ENCODE data around the gene LCE4A. TPM values are rescaled to one million over a fixed set of nuclear protein-coding genes. Genes with fewer than 3 reads are reported as not detected.
"Not testable (repeated sequence)": the region's sequence is repeated elsewhere in the genome, so short reads cannot be mapped to it uniquely, and the experiment has no call there.

The LCE4A gene, protein sequence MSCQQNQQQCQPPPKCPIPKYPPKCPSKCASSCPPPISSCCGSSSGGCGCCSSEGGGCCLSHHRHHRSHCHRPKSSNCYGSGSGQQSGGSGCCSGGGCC
- total RNA-seq: not detected

DNA sequence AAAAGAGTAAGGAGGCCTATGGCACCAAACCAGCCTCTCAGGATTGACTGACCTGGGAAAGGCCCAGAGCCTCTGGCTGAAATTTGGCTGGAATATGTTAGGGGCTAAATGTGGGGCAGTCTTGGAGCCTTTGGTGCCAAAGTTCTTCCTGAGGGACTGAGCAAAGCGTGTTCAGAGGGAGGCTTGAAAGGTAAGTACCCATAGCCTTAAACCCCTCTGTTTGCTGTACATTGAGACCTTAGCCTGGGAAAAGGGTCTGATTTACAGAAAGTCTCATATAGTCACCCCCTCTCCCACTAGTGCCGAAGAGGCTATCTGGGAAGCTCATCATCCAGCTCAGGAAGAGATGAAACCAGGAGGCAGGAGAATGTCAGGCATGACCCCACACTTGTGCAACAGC is at the start of gene LCE4A:
Gene LCE4A, plus strand, starts transcription at position 301 of the 400 bp plus-strand sequence. CDS start 916 bp downstream, outside the sequence.
- H3K36me3 ChIP-seq: no peaks in the 10 kb centered on the region
- peaks cover 0 to 6% (median 5%) of the 10 kb centered on the region in 4 donors for H3K9me3 ChIP-seq
- H3K27ac ChIP-seq (replicated peaks in 1 of 4): no peak within 1 kb of the TSS
- H3K27me3 ChIP-seq: no peaks in the 10 kb centered on the region
- WGBS: 70% methylated on average over 1 of the region's 2 CpGs
- no peak within 1 kb of the TSS for H3K4me3 ChIP-seq
- DNase-seq (ENCODE audit: extremely low spot score): no peak
- intact Hi-C loops (cut with DNase I): no loop called here
- TF ChIP-seq, protein P1, sequence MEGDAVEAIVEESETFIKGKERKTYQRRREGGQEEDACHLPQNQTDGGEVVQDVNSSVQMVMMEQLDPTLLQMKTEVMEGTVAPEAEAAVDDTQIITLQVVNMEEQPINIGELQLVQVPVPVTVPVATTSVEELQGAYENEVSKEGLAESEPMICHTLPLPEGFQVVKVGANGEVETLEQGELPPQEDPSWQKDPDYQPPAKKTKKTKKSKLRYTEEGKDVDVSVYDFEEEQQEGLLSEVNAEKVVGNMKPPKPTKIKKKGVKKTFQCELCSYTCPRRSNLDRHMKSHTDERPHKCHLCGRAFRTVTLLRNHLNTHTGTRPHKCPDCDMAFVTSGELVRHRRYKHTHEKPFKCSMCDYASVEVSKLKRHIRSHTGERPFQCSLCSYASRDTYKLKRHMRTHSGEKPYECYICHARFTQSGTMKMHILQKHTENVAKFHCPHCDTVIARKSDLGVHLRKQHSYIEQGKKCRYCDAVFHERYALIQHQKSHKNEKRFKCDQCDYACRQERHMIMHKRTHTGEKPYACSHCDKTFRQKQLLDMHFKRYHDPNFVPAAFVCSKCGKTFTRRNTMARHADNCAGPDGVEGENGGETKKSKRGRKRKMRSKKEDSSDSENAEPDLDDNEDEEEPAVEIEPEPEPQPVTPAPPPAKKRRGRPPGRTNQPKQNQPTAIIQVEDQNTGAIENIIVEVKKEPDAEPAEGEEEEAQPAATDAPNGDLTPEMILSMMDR (IDR thresholded peaks at IDR 0.05): no peak
- no peak for TF ChIP-seq POLR2A (IDR thresholded peaks at IDR 0.05; ENCODE audit: low read depth)
- no peak for TF ChIP-seq EP300 (IDR thresholded peaks at IDR 0.05)
- H3K4me1 ChIP-seq: no peaks in the 10 kb centered on the region

DNA sequence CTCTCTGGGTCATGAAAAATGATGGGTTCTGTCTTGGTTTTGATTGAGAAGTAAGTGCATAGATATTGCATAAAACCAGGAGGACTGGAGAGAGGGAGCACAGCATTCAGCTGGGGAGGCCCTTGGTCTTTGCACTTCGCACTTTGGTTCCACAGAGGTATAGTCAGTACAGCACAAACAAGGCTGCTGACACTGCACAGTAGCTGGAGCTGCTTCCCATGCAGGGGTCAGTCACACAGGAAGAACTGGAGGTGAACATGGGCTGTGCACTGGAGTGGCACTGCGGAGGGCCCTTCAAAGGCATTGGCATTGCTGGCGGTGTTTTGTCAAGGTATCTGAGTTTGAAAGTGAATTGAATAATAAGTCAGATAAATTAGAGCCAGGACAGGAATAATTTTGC is 49.3 kb upstream of the LCE4A start:
- Histone ChIP-seq H3K27me3 (no peaks in the 10 kb centered on the region), H3K4me3 (no peak overlapping the region), H3K27ac (replicated peaks in 1 of 4) (no peak overlapping the region), H3K36me3 (no peaks in the 10 kb centered on the region), H3K9me3 (no peaks in the 10 kb centered on the region), H3K4me1 (no peaks in the 10 kb centered on the region)
- 92% methylated on average over 3 of the region's 3 CpGs for WGBS
- intact Hi-C loops (cut with DNase I): loop anchor here (5.0 kb wide), 1 partner anchor 564 kb away; no protein-coding TSS in a partner anchor
- TF ChIP-seq POLR2A (IDR thresholded peaks at IDR 0.05; ENCODE audit: low read depth) (no peak), EP300 (IDR thresholded peaks at IDR 0.05) (no peak), POLR2AphosphoS5 (IDR thresholded peaks at IDR 0.05) (no peak)
- DNase-seq (ENCODE audit: extremely low spot score): no peak

DNA sequence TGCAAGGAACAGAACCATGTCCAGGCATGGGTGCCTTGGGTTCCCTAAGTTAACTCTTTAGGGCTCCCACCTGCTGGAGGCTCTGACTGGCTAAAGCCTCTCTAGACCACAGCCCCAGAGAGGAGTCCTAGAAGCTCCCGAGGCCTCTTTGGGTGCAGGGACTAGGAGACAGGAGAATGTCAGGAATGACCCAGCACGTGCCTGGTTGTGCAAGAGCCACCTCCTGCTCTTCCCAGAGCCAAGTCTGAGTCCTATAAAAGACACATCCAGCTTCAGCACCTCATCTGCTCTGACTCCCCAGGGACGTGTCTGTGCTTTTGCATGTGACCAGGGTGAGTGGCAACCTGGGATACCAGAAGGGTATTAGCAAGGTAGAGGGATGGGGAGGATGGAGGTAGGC is 44.9 kb upstream of the LCE4A start, which contains the start of gene LCE2D:
Gene LCE2D, plus strand, starts transcription at position 283 of the 400 bp plus-strand sequence. CDS start 726 bp downstream, outside the sequence.
- H3K27me3 ChIP-seq: no peaks in the 10 kb centered on the region
- 55% methylated on average over 1 of the region's 3 CpGs for WGBS
- no peaks in the 10 kb centered on the region for H3K9me3 ChIP-seq
- peak; percentile 78 for DNase-seq (ENCODE audit: extremely low spot score)
- intact Hi-C loops (cut with DNase I): no loop called here
- no peaks in the 10 kb centered on the region for H3K4me1 ChIP-seq
- no peak within 1 kb of the TSS for H3K4me3 ChIP-seq
- H3K27ac ChIP-seq (replicated peaks in 1 of 4): no peak within 1 kb of the TSS
- H3K36me3 ChIP-seq: no peaks in the 10 kb centered on the region
- TF ChIP-seq EP300 (IDR thresholded peaks at IDR 0.05) (no peak), POLR2AphosphoS5 (IDR thresholded peaks at IDR 0.05) (no peak), POLR2A (IDR thresholded peaks at IDR 0.05; ENCODE audit: low read depth) (no peak)
- TF ChIP-seq, protein P1 (IDR thresholded peaks at IDR 0.05): no peak

DNA sequence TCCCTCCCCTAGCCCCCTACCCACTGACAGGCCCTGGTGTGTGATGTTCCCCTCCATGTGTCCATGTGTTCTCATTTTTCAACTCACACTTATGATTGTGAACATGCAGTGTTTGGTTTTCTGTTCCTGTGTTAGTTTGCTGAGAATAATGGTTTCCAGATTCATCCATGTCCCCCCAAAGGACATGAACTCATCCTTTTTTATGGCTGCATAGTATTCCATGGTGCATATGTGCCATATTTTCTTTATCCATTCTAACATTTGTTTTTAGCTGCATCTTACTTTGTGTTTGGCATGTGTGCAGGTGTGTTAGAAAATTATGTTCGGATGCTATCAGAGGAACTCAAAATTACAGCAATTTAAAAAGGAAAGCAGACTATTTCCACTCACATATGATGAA is 41.8 kb upstream of the LCE4A start:
- WGBS: 71% methylated on average over 1 of the region's 1 CpG

DNA sequence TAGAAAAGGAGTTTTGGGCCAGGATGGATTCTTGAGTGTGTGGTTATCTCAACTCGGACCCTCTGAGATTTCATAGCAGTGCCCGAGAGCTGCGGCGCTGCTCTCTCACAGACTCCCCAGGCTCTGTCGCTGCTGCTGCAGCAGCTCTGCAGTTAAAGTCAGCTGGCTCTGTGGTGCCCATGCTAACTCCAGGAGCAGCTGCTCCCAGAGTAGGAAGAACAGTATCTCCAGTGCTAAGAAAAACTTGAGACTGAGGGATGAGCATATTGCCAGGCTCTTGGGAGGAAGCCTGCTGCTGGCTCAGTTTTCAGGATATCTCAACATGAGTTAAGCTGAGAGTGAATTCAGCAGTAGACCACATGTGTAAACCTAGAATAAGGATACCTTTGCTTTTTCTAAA is 40.3 kb upstream of the LCE4A start:
- DNase-seq (ENCODE audit: extremely low spot score): peak; percentile 26
- intact Hi-C loops (cut with DNase I): no loop called here
- no peaks in the 10 kb centered on the region for H3K36me3 ChIP-seq
- no peaks in the 10 kb centered on the region for H3K27me3 ChIP-seq
- H3K4me3 ChIP-seq: no peak overlapping the region
- WGBS: 94% methylated on average over 4 of the region's 5 CpGs
- H3K4me1 ChIP-seq: no peaks in the 10 kb centered on the region
- TF ChIP-seq EP300 (IDR thresholded peaks at IDR 0.05): no peak
- no peak for TF ChIP-seq POLR2AphosphoS5 (IDR thresholded peaks at IDR 0.05)
- TF ChIP-seq, protein P1 (IDR thresholded peaks at IDR 0.05): no peak
- no peak for TF ChIP-seq POLR2A (IDR thresholded peaks at IDR 0.05; ENCODE audit: low read depth)
- H3K9me3 ChIP-seq: no peaks in the 10 kb centered on the region
- no peak overlapping the region for H3K27ac ChIP-seq (replicated peaks in 1 of 4)

More for the DNA sequence above, 41.8 kb upstream of the LCE4A start:
- H3K27ac ChIP-seq (replicated peaks in 1 of 4); H3K4me1 ChIP-seq; H3K27me3 ChIP-seq; H3K4me3 ChIP-seq; intact Hi-C loops (cut with DNase I); H3K36me3 ChIP-seq; DNase-seq (ENCODE audit: extremely low spot score); H3K9me3 ChIP-seq: not testable (repeated sequence)

DNA sequence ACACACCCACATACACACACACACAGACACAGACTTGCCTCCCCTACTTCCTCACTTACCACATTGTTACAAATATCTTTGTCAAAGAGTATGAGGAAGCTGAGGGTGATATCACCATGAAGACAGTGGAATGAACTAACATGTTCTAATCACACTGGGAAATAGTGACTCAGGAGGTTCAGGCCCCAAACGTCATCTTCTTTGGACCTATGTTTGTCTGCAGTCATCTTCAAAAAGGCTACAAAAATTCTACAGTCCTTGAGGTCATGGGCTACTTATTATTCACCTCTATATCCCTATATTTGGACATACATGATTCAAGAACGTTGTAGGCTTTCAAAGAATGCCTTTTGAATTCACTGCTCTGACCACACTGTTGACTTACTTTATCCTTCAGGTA is 34.9 kb upstream of the LCE4A start:
- Histone ChIP-seq H3K27ac (replicated peaks in 1 of 4) (no peak overlapping the region), H3K4me3 (no peak overlapping the region), H3K9me3 (no peaks in the 10 kb centered on the region), H3K27me3 (no peaks in the 10 kb centered on the region), H3K4me1 (no peaks in the 10 kb centered on the region), H3K36me3 (no peaks in the 10 kb centered on the region)
- intact Hi-C loops (cut with DNase I): no loop called here
- no peak for DNase-seq (ENCODE audit: extremely low spot score)
- TF ChIP-seq POLR2AphosphoS5 (IDR thresholded peaks at IDR 0.05): no peak
- TF ChIP-seq EP300 (IDR thresholded peaks at IDR 0.05): no peak
- TF ChIP-seq POLR2A (IDR thresholded peaks at IDR 0.05; ENCODE audit: low read depth): no peak
- TF ChIP-seq, protein P1 (IDR thresholded peaks at IDR 0.05): no peak
- WGBS: 44% methylated on average over 2 of the region's 2 CpGs

DNA sequence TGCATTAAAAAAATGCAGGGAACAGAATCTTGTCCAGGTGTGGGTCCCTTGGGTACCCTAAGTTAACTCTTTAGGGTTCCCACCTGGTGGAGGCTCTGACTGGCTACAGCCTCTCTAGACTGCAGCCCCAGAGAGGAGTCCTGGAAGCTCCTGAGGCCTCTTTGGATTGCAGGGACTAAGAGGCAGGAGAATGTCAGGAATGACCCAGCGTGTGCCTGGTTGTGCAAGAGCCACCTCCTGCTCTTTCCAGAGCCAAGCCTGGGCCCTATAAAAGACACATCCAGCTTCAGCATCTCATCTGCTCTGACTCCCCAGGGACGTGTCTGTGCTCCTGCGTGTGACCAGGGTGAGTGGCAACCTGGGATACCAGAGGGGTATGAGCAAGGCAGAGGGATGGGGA is 33.0 kb upstream of the LCE4A start, which contains the start of gene LCE2C:
Gene LCE2C, plus strand, starts transcription at position 297 of the 400 bp plus-strand sequence. CDS start 737 bp downstream, outside the sequence.
- H3K4me3 ChIP-seq; H3K4me1 ChIP-seq; H3K36me3 ChIP-seq; H3K27me3 ChIP-seq; H3K27ac ChIP-seq (replicated peaks in 1 of 4); H3K9me3 ChIP-seq; intact Hi-C loops (cut with DNase I): not testable (repeated sequence)
- WGBS: 88% methylated on average over 1 of the region's 3 CpGs
- DNase-seq (ENCODE audit: extremely low spot score): peak; percentile 74

All from esophagus muscularis mucosa (tissue), 4 donors.